Right ventricle myocardium inferior (tissue), 1 donor: ENCODE data around the gene NDUFS8. TPM values are rescaled to one million over a fixed set of nuclear protein-coding genes. Genes with fewer than 3 reads are reported as not detected.

Source experiments
- ATAC-seq: fragments of 200-7000 bp; cut with Tn5 transposase; one replicate; pipeline ENCODE4 v1.9.1; 2020; ENCODE audit warnings: mild to moderate bottlenecking, moderate library complexity
- DNase-seq: peaks from one replicate; pipeline ENCODE4 v3.0.0; 2021; ENCODE audit errors: missing footprints
- intact Hi-C: fragments of 100-400 bp; cut with DNase I; formaldehyde crosslinking; loops from one replicate; pipeline ENCODE4 v1.11.0; 2022
- total RNA-seq: library from RNA; stranded (reverse); fragmentation: NEBNext Ultra II Directional; extraction: Animal tissue kit (Norgen Biotek cat#: 25700); gene quantifications from one replicate; pipeline ENCODE4 v1.2.1, GENCODE V29; 2021
- donor health status: DM: no; HTN: yes; CAD: no; lungs with severe emphysema.

The NDUFS8 gene
- total RNA-seq, 1 donor from 2014 or later = 479 TPM

DNA sequence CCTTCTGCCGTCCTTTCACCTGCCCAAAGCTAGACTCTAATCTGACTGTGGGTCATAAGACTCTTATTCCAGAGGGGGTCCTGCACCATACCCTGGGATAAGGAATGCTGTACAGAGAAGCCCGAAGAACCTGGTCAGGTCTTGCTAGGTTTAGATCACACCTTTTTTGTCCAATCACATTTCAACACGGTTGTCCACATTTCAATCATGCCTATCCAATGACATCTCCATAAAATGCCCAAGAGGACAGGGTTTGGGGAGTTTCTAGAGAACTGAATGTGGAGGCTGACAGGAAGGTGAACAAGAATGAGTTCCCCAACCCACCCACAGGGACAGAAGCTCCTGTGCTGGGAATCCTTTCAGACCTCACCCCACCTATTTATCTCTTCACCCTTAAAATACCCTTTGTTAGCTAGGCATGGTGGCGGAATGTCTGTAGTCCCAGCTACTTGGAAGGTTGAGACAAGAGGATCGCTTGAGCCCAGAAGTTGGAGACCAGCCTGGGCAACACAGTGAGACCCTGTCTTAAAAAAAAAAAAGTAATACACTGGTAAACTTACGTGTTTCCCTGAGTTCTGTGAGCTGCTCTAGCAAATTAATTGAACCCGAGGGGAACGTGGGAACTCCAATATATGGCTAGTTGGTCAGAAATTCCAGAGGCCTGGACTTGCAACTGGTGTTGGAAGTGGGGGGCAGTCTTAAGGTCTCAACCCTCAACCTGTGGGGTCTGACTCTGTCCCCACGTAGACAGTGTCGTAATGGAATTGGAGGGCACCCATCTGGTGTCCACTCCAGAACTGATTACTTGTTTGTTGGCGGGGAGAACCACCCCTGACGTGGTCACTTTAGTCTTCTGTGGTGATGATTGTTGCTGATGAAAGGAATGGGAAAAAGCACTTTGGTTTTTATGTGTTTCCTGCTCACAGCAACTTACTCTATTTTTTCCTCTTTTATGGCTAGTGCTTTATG, 26.1 kb downstream of the NDUFS8 start:
- intact Hi-C loops = loop anchor here (5.0 kb wide), 1 partner anchor 1971 kb away; no protein-coding TSS in a partner anchor
- DNase-seq = no peak
- ATAC-seq = no peak

DNA sequence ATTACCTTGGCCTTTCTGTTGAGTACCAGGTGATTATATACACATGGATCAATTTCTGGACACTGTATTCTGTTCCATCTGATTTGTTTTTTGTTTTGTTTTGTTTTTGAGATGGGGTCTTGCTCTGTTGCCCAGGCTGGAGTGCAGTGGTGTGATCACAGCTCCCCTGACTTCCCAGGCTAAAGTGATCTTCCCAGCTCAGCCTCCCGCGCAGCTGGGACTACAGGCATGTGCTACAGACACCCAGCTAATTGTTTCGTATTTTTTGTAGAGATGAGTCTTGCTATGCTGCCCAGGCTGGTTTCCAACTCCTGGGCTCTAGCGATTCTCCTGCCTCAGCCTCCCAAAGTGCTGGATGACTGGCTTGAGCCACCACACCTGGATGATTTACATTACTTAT, 27.3 kb downstream of the NDUFS8 start:
- ATAC-seq = no peak

DNA sequence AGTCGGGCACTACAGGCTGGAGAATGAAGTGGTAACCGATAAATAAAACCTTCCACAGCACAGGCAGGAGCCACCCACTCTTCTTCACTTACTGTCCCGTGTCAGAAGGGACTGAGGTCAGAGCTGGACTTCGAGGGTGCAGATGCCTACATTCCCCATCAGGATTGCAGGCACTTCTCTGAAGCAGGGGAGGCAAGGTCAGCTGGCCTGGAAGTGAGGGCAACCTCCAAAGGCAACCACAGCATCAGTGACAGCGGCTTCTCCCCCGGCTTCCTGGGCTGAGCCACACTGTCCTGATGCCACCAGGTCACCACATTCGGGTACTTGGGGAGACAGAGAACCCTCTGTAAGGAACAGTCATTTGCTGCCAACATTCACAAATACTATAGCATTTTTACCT, 31.0 kb downstream of the NDUFS8 start:
- DNase-seq (no peak), ATAC-seq (no peak)
- intact Hi-C loops = no loop called here

More for the DNA sequence above, 27.3 kb downstream of the NDUFS8 start:
- intact Hi-C loops = loop anchor here (5.0 kb wide), 1 partner anchor 1969 kb away; no protein-coding TSS in a partner anchor
- DNase-seq = no peak

DNA sequence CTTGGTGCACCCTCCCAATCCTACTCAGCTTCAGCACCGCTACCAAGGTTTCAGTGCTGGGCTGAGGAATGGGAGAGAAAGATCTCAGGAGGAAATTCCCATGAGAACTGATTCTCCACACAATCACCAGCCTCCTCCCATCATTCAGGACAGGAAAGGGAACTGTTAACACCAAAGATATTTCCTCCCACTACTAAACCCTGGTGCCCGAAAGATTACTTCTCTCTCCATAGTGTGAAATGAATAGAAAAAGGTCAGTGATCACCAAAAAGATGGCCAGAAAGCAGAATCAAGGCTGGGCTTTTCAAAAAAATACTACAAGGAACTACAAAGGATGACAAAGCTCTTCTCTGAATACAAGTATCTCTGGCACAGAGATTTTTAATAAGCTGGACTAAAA, 34.4 kb downstream of the NDUFS8 start:
- ATAC-seq = no peak
- DNase-seq = no peak
- intact Hi-C loops = no loop called here

DNA sequence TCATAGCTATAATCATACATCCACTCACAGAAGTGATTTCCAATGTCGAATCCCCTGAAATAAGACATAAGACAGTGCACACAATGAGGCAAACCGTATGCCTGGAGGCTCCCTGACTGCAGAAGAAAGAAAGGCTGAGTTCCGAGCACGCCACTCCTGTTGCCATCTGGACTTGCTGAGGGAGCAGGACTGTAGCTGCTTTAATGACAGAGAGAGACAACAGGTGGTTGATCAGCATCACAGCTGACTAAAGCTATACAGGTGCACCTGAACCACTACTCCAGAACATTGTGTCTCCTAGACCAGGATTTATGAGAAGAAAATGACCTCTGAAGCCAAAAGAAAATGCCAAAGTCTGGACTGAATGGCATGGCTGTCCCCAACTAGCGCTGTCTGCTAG, 35.4 kb downstream of the NDUFS8 start:
- ATAC-seq = no peak

DNA sequence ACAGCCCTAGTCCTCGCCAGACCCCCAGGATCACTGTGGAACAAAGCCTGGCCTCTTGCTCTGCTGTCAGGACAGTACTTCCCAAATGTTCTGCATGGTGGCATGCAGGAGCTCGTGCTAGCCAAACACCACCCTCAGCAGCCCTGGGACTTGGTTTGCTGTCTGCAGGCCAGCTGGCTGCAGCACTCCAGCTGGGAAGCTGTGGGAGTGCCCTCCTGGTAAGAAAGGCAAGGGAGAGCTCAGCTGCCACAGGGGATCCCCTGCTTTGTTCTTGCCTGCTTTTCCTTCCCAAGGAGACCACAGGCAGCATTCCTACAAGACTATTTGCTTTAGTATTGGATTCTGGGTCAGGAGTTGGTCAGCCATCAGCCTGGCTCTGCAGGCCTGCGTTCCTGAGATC, 36.3 kb downstream of the NDUFS8 start:
- no peak for DNase-seq
- intact Hi-C loops = no loop called here
- peak; percentile 67 for ATAC-seq

More for the DNA sequence above, 35.4 kb downstream of the NDUFS8 start:
- intact Hi-C loops = no loop called here
- no peak for DNase-seq

DNA sequence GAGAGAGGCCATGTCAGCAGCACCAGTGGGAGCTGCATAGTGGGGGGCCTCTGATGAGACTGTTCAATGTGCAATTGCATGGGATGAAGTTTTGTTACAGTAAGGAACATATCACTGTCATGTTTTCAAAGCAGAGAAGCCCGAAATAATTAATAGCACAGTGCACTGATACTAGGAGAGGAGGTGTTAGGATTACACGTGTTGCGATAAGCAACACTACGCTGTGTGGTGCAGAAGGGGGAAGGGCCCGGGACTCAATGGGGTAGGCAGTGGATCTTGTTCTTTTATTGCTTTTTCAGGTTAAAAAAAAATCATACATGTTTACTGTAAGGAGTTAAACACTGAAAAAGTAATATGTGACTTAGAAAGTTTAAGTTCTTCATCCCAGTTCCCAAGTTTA, 37.5 kb downstream of the NDUFS8 start:
- DNase-seq (no peak), ATAC-seq (no peak)
- intact Hi-C loops = no loop called here

DNA sequence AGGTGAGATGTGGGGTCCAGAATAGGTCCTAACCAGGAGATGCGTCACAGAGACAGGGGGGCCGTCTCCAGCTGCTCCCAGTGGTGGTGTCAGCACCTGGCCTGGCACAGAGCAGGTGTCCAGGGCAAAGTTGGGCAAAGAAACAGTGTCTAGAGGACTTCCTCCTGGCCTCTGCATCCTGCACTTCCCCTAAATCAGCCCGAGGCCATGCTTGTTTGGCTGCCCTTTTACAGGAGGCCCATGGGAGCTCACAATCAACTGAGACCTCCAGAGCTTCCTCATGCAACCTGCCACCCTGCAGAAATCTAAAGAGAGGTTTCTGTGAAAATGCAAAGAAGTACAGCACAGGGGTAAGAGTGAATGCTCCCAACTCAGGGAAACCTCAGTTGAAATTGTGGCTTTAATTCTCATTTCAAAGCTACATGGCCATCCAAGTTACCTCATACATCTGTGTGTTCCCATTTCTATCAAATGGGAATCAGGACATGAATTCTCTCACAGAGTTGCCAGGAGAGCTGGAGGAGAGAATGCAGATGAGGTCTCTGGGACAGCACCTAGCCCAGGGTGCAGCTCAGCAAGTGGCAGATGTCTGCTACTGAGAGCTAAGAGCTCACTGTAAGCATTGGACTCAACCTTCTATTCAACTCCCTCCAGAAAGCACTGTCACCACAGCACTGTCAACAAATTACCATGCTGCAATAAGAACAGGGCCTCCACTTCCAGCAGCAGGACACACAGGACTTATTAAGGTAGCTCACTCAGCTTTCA, 41.0 kb downstream of the NDUFS8 start:
- ATAC-seq (no peak), DNase-seq (no peak)
- intact Hi-C loops = no loop called here

DNA sequence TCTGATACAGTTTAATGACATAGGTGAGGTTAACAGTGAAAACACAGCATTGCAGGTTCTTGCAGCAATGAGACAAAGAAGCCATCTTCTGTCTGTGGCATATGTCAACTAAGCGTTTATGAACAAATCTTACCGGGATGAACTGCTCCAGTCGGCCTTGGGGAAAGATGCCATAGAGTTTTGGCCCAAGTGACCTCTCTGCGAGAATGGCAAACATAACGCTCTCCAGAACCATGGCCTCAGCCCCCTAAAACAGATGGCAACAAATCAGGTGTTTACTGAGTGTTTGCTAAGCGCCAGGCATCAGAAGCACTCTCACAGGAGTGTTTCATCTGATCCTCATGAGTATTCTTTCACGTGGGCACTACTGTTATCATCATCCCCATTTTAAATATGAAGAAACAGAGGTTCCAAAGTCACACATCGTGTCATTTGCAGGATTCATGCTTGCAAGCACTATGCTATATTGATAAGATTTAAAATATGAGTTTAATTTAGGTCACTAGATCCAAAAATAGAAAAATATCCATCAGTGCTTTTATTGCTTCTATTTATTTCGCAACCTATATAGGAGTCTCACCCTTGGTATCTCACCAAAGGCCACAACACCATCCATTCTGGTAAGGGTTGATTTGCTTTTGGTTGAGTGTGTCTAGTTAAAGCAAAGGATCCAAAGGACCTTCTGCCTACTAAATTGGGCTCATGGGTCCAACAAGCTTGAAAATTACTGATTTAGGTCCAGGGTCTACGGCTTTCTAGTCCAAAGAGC, 44.3 kb downstream of the NDUFS8 start:
- intact Hi-C loops = no loop called here
- no peak for DNase-seq
- no peak for ATAC-seq

DNA sequence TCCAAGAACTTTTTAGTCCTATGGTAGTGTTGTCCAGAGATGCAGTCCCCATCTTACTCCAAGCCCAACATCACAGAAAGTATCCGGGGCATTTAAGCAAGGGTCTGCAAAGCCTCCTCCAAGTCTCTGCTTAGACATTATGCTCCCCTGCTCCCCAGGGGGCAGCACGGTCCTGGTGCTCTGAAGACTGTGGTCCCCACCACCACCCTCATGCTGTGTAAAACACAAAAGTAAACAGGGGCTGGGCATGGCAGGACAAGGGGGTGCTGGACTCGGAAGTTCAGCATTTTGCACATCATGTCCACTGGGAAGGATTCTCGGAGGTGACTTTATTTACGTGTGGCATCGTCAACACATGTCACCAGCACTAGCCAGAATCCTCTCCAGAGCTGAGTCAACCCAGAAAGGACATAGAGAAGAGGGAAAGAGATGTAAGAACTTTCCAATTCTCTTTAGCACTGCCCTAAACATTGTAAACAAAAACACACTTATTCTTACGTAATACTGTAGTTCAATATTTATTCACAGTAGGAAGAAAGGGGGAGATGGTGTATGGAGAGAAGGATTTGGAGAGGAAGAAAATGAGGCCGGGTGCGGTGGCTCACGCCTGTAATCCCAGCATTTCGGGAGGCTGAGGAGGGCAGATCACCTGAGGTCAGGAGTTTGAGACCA, 46.0 kb downstream of the NDUFS8 start:
- no peak for ATAC-seq
- DNase-seq = no peak
- intact Hi-C loops = no loop called here

DNA sequence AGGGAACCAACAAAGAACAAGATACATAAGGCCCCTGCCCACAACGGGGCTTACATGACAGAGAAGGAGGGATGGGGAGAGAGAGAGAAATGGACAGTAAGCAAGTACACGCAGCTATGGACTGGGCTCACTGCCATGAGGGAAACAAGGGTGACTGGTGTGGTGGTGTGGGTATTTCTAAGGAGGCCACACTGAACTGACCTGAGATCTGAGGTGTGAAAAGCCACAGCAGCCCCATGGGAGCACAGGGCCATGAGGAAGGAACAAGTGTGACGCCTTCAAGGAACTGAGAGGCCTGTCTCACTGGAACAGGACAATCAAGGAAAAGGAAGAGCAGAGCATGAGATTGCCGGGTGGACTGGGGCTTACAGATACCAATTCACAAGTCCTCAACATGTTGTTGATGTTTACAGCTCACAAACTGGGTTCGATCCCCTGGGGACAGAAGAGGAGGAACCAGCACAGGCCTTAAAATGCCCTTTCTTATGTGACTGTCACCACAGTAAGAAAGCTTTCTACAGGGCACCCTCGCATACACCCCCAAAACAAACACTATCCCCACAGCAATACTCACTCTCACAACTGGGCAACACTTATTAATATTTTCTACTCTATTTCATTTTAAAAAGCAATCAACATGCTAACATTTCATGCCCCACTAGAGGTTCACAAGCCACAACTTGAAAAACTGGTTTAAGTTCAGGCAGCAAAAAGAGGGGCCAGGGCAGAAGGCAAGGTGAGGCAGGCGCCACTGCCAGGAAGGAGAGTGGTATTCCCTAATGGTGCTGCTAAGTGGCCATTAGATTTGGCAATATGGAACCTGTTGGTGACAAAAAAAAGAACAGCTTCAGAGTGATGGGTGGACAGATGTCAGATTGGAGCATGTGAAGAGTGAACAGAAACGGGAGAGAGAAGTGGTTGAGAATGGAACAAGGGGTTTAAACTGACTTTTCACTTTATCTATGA, 47.4 kb downstream of the NDUFS8 start:
- intact Hi-C loops = no loop called here
- ATAC-seq (peak; percentile 49), DNase-seq (no peak)

DNA sequence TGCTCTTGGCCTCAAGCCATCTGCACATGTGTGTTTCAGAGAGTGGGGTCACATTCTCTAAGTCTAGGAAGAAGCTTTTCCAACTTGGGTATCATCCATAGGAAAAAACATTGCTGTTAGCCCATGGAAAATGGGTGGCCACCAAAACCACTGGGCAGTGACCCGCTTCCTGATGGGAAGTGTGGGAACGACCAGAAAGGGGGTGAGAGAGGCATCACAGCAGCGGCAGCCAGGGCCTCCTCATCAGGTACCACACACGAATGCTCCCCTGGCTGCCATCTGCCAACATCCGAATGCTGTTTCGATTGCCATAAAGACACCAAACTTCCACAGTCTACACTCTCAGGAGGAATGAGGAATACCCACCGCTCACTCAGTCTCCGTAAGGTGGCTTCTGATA, 50.4 kb downstream of the NDUFS8 start:
- no peak for ATAC-seq
- intact Hi-C loops = no loop called here
- DNase-seq = no peak

DNA sequence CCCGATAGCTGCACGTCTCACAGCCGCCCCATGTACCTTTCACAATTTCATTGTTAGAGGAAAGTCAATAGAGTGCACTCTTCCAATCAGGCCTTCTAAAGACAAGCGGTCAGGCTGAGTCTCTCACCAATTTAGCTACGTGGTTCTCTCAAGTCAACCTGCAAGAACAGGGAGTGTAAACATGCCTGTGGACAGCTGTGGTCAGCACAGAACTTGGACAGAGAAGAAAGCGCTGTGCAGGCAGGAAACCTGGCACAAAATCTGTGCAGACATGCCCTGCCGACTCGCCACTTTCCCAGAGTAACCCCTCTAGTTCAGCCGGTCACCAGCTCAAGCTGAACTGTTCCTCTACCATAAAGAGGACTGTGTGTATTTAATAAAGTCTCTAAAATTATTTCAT, 51.2 kb downstream of the NDUFS8 start:
- intact Hi-C loops = no loop called here
- DNase-seq (no peak), ATAC-seq (peak; percentile 8)

DNA sequence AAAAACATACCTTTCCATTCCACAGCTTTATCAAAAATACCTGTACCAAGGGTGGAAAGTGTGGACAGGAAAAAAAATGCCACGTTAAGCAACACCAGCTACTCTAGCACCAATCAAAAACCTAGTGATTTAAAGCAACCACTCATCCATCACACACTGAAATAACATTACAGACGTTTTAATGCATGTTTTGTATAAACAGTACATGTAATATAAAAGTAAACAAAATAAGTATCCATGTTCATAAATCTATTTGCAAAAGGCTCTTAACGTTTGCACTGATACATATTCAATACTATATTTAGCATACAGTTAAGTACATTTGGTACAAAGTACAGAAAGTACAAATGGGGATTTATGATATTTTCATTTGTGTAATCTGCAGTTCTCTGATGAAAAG, 52.0 kb downstream of the NDUFS8 start:
- ATAC-seq = no peak
- no peak for DNase-seq
- intact Hi-C loops = no loop called here

DNA sequence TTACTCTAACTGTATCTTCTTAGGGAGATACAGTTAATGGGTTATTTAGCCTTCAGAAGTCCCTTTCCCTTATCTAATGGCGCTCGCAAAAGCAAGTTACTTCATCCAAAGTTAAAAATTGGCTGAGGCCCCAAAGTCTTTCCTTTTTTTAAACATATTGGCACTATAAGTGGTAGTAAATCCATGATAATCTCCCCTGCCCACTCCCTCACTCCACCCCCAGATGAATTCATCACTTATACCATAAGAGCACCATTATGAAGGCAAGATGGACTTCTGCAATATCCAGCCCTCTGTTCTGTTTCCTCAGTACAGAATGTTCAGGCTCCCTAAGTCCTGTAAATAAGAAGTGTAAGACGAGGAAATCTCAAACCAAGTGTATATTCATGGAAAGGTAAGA, 53.0 kb downstream of the NDUFS8 start:
- intact Hi-C loops = no loop called here

More for the DNA sequence above, 53.0 kb downstream of the NDUFS8 start:
- no peak for ATAC-seq
- DNase-seq = no peak
